Activated effector memory CD4-positive, alpha-beta T cell treated with Interleukin-2 at 50 U/mL for 16 hours (primary cell): Measurements from ENCODE around the gene MESP1.

Experiments
- DNase-seq: peaks from one replicate; pipeline ENCODE4 v3.0.0-alpha.2; 2020

Gene MESP1

DNA sequence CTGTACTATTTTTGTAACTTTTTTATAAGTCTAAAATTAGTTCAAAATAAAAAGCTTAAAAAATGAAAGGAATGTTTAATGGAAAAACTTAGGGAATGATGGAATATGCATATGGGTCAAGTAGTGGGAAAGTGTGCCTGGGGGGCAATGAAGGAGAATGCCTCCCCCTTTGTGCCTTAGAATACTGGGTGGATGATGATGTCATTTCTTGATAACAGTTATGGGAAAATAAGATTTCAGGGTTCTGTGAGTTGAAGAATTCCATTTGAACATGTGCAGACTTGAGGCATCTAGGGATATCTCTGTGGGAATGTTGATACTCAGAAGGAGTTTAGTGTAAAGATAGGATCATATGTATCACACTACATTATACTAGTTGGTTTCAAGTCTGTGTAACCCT, 46.6 kb downstream of the MESP1 start:
- no peak for DNase-seq
